Measurements from ENCODE around the gene ADH1B. TPM values are rescaled to one million over a fixed set of nuclear protein-coding genes. Genes with fewer than 3 reads are reported as not detected.
"Not testable (repeated sequence)": the region's sequence is repeated elsewhere in the genome, so short reads cannot be mapped to it uniquely, and the experiment has no call there.

Gene ADH1B
- polyA plus RNA-seq, 1 experiment = 0.04 TPM

DNA sequence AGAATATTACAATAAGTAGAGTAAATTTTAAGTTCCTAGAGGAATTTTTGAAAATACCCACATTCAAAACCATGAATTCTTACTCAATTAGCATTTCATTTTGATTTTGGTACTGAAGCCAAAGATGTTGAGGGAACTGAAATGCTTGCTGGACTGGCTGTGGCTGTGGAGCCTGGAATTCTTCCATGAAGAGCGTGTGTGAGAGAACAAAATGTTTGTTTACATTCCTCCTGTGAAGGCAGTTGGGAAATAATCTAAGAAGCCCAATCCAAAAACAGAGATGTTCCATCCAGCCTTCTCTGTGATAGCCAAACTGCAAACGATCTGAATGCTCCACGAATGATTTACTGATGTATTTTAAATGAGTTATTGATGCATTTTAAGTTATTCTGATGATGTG is 3.8 kb upstream of the ADH1B start:
- CTCF ChIA-PET = no interaction called here
- H3K36me3 ChIP-seq (ENCODE audit: control insufficient read depth, insufficient read depth, low read length) = no peaks in the 10 kb centered on the region
- H3K4me3 ChIP-seq (ENCODE audit: low read depth, low read length) = no peak overlapping the region
- POLR2A ChIA-PET = no interaction called here
- peak; percentile 63 for DNase-seq (ENCODE audit: low read depth)
- no peak for TF ChIP-seq CTCF (IDR thresholded peaks at IDR 0.05; ENCODE audit: insufficient read depth, low read depth, low read length)
- no peaks in the 10 kb centered on the region for H3K27me3 ChIP-seq (ENCODE audit: control insufficient read depth, insufficient read depth, low read length)

GRCh38 chr4:99324361-99324760 is 3.2 kb upstream of the ADH1B start:
- ChIA-PET CTCF (interaction anchor here (0.9 to 1.3 kb wide), 4 partner anchors 21 to 81 kb away, joined by 3 read pairs; no protein-coding TSS in a partner anchor), POLR2A (no interaction called here)
- Histone ChIP-seq H3K27me3 (ENCODE audit: control insufficient read depth, insufficient read depth, low read length) (no peaks in the 10 kb centered on the region), H3K4me3 (ENCODE audit: low read depth, low read length) (no peak overlapping the region), H3K36me3 (ENCODE audit: control insufficient read depth, insufficient read depth, low read length) (no peaks in the 10 kb centered on the region)
- TF ChIP-seq CTCF (IDR thresholded peaks at IDR 0.05; ENCODE audit: insufficient read depth, low read depth, low read length) = no peak
- DNase-seq (ENCODE audit: low read depth) = no peak

DNA sequence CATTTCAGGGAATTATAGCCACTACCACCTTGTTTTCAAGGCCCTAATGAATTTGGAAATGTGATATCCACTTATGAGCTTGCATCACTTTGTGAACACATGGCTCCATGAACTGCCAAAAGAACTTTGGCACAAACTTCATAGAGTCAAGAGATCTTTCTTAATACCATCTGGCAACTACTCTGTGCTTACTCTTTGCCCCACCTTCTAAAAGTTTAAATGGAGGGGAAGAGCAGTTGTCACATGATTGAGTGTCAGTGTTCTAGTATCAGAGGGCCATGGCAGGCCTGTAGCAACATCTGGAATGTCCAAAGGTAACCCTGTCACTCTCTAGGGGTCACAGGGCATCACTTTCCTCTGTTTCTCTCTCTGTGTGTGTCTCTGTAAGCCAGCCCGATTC is 2.6 kb upstream of the ADH1B start:
- DNase-seq (ENCODE audit: low read depth) = peak; percentile 20
- H3K4me3 ChIP-seq (ENCODE audit: low read depth, low read length) = no peak overlapping the region
- no peaks in the 10 kb centered on the region for H3K36me3 ChIP-seq (ENCODE audit: control insufficient read depth, insufficient read depth, low read length)
- ChIA-PET CTCF (interaction anchor here (0.9 to 1.3 kb wide), 4 partner anchors 21 to 82 kb away, joined by 3 read pairs; no protein-coding TSS in a partner anchor), POLR2A (no interaction called here)
- no peaks in the 10 kb centered on the region for H3K27me3 ChIP-seq (ENCODE audit: control insufficient read depth, insufficient read depth, low read length)
- TF ChIP-seq CTCF (IDR thresholded peaks at IDR 0.05; ENCODE audit: insufficient read depth, low read depth, low read length) = no peak

GRCh38 chr4:99317811-99318210 is 3.4 kb downstream of the ADH1B start:
- DNase-seq (ENCODE audit: low read depth); H3K36me3 ChIP-seq (ENCODE audit: control insufficient read depth, insufficient read depth, low read length); CTCF ChIA-PET; H3K4me3 ChIP-seq (ENCODE audit: low read depth, low read length); POLR2A ChIA-PET; H3K27me3 ChIP-seq (ENCODE audit: control insufficient read depth, insufficient read depth, low read length): not testable (repeated sequence)

DNA sequence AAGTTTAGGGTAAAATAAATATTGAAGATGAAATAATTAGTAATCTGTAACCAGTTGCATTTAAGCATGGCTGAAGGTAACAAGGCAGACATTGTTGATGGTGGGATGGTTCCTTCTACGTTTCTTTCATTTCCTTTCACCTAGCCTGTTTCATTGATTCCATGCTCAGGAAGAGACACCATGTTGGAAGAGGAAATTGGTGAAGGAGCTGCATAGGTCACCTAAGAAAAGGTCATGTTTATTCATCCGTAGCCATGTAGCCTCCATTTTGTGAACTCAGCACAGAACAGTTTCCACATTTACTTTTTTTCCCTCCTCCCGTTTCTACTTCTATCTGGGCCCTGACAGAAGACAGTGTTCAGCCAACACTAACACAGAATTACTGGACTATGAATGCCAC is 3.8 kb downstream of the ADH1B start:
- ChIA-PET POLR2A (no interaction called here), CTCF (no interaction called here)
- no peak for DNase-seq (ENCODE audit: low read depth)
- Histone ChIP-seq H3K27me3 (ENCODE audit: control insufficient read depth, insufficient read depth, low read length) (no peaks in the 10 kb centered on the region), H3K36me3 (ENCODE audit: control insufficient read depth, insufficient read depth, low read length) (no peaks in the 10 kb centered on the region), H3K4me3 (ENCODE audit: low read depth, low read length) (no peak overlapping the region)
- no peak for TF ChIP-seq CTCF (IDR thresholded peaks at IDR 0.05; ENCODE audit: insufficient read depth, low read depth, low read length)

DNA sequence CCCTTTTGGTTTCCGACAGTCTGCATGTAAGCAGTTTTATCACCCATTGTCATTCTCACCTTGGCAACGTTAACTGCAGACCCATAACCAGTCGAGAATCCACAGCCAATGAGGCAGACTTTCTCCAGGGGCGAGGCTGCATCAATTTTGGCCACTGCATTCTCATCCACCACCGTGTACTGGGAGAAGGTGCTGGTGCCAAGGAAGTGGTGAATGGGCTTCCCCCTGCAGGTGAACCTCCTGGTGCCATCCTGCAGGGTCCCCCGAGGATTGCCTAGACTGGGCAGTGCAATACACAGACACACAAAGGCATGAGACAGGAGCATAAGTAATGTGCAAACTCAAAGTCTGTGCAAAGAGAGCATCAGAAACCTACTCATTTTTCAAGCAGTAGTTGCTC is 5.4 kb downstream of the ADH1B start:
- no peak for DNase-seq (ENCODE audit: low read depth)
- Histone ChIP-seq H3K27me3 (ENCODE audit: control insufficient read depth, insufficient read depth, low read length) (no peaks in the 10 kb centered on the region), H3K36me3 (ENCODE audit: control insufficient read depth, insufficient read depth, low read length) (no peaks in the 10 kb centered on the region), H3K4me3 (ENCODE audit: low read depth, low read length) (no peak overlapping the region)
- no peak for TF ChIP-seq CTCF (IDR thresholded peaks at IDR 0.05; ENCODE audit: insufficient read depth, low read depth, low read length)
- ChIA-PET CTCF (no interaction called here), POLR2A (no interaction called here)

Measured in BJ (cell line).